ENCODE results near the gene ZNF333. TPM values are rescaled to one million over a fixed set of nuclear protein-coding genes. Genes with fewer than 3 reads are reported as not detected.

Gene ZNF333
- total and polyA plus RNA-seq, 7 experiments from 2014 or later = 9.1 to 56.3 (median 22.4) TPM

DNA sequence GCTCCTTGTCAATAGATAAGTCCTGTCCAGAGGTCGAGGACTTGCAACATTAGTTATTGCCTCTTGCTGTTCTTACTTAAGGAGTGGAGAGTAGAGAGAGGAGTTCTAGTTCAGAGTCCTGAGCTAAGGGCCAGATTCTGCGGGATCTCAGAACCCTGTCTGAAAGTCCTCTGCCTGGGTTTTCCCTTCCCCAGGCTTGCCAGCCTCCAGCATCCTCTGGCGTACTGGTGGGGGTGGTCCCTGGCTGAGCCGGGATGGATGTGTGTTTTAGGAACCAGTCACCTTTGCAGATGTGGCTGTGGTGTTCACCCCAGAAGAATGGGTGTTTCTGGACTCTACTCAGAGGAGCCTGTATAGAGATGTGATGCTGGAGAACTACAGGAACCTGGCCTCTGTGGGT lies 26.0 kb downstream of the ZNF333 start:
- Histone ChIP-seq H3K4me1 (ENCODE audit: control insufficient read depth in 2 of 2, insufficient read depth in 2 of 2, low read length in 2 of 2) (no peaks in the 10 kb centered on the region), H3K27me3 (ENCODE audit: control insufficient read depth in 2 of 2, insufficient read depth in 2 of 2, low read length in 2 of 2) (no peaks in the 10 kb centered on the region), H3K27ac (ENCODE audit: low read depth, low read length) (no peak overlapping the region), H3K9me3 (ENCODE audit: control insufficient read depth in 2 of 3, low read length in 3 of 3) (peaks cover 0 to 74% (median 25%) of the 10 kb centered on the region in 3 experiments), H3K36me3 (ENCODE audit: control insufficient read depth in 2 of 3, insufficient read depth in 3 of 3, low read length in 3 of 3) (peaks cover 21 to 91% (median 40%) of the 10 kb centered on the region in 3 experiments), H3K4me3 (ENCODE audit: low read length) (no peak overlapping the region)
- ATAC-seq (no peak), DNase-seq (no peak)
- ChIA-PET POLR2A (no interaction called here), CTCF (no interaction called here)
- peaks cover 72 to 99% (median 96%) of the 10 kb centered on the region in 5 donors for H3K36me3 Mint-ChIP-seq
- H3K9me3 Mint-ChIP-seq = peaks cover 24 to 98% (median 68%) of the 10 kb centered on the region in 11 donors
- no peaks in the 10 kb centered on the region for H3K27me3 Mint-ChIP-seq
- no peak overlapping the region for H3K27ac Mint-ChIP-seq
- no peak overlapping the region for H3K4me3 Mint-ChIP-seq
- H3K4me1 Mint-ChIP-seq = peaks cover 0 to 7% (median 0%) of the 10 kb centered on the region in 7 donors
- intact Hi-C loops (cut with micrococcal nuclease) = no loop called here

DNA sequence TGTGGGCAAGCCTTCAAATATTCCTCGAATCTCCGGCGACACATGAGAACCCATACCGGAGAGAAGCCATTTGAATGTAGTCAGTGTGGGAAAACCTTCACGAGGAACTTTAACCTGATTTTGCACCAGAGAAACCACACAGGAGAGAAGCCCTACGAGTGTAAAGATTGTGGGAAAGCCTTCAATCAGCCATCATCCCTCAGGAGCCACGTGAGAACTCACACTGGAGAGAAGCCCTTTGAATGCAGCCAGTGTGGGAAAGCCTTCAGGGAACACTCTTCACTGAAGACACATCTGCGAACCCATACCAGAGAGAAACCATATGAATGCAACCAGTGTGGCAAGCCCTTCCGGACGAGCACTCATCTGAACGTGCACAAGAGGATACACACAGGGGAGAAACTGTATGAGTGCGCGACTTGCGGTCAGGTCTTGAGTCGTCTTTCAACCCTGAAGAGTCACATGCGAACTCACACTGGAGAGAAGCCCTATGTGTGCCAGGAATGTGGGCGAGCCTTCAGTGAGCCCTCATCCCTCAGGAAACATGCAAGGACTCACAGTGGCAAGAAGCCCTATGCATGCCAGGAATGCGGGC lies 28.8 kb downstream of the ZNF333 start:
- Histone ChIP-seq H3K27ac (ENCODE audit: low read depth, low read length) (no peak overlapping the region), H3K4me1 (ENCODE audit: control insufficient read depth in 2 of 2, insufficient read depth in 2 of 2, low read length in 2 of 2) (no peaks in the 10 kb centered on the region), H3K9me3 (ENCODE audit: control insufficient read depth in 2 of 3, low read length in 3 of 3) (peaks cover 0 to 87% (median 25%) of the 10 kb centered on the region in 3 experiments), H3K4me3 (ENCODE audit: low read length) (no peak overlapping the region), H3K36me3 (ENCODE audit: control insufficient read depth in 2 of 3, insufficient read depth in 3 of 3, low read length in 3 of 3) (peaks cover 21 to 66% (median 28%) of the 10 kb centered on the region in 3 experiments), H3K27me3 (ENCODE audit: control insufficient read depth in 2 of 2, insufficient read depth in 2 of 2, low read length in 2 of 2) (no peaks in the 10 kb centered on the region)
- Mint-ChIP-seq H3K27me3 (no peaks in the 10 kb centered on the region), H3K4me3 (no peak overlapping the region), H3K9me3 (peaks cover 18 to 99% (median 77%) of the 10 kb centered on the region in 11 donors), H3K36me3 (peaks cover 68 to 97% (median 90%) of the 10 kb centered on the region in 5 donors), H3K4me1 (peaks cover 0 to 1% (median 0%) of the 10 kb centered on the region in 7 donors), H3K27ac (no peak overlapping the region)
- ChIA-PET CTCF (no interaction called here), POLR2A (no interaction called here)
- DNase-seq (no peak), ATAC-seq (no peak)
- intact Hi-C loops (cut with micrococcal nuclease) = no loop called here

DNA sequence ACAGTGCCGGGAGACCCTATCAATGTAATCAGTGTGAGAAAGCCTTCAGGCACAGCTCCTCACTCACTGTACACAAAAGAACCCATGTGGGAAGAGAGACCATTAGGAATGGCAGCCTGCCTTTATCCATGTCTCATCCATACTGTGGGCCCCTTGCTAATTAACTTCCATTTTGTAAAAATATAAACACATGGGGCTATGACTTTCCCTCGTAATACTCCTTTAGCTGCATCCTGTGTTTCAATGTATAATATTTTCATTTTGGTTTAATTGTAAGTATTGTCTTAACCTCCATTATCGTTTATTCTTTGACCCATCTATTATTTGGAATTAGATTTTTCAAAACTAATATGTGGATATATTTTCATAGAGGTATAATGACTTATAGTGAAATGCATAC lies 29.3 kb downstream of the ZNF333 start:
- Histone ChIP-seq H3K9me3 (ENCODE audit: control insufficient read depth in 2 of 3, low read length in 3 of 3) (peaks cover 0 to 93% (median 25%) of the 10 kb centered on the region in 3 experiments), H3K4me1 (ENCODE audit: control insufficient read depth in 2 of 2, insufficient read depth in 2 of 2, low read length in 2 of 2) (no peaks in the 10 kb centered on the region), H3K4me3 (ENCODE audit: low read length) (no peak overlapping the region), H3K27me3 (ENCODE audit: control insufficient read depth in 2 of 2, insufficient read depth in 2 of 2, low read length in 2 of 2) (no peaks in the 10 kb centered on the region), H3K27ac (ENCODE audit: low read depth, low read length) (no peak overlapping the region), H3K36me3 (ENCODE audit: control insufficient read depth in 2 of 3, insufficient read depth in 3 of 3, low read length in 3 of 3) (peaks cover 21 to 61% (median 28%) of the 10 kb centered on the region in 3 experiments)
- intact Hi-C loops (cut with micrococcal nuclease) = no loop called here
- ChIA-PET POLR2A (no interaction called here), CTCF (no interaction called here)
- H3K4me3 Mint-ChIP-seq = no peak overlapping the region
- no peak overlapping the region for H3K27ac Mint-ChIP-seq
- DNase-seq (no peak), ATAC-seq (no peak)
- peaks cover 0 to 1% (median 0%) of the 10 kb centered on the region in 7 donors for H3K4me1 Mint-ChIP-seq
- peaks cover 18 to 99% (median 78%) of the 10 kb centered on the region in 11 donors for H3K9me3 Mint-ChIP-seq
- peaks cover 67 to 95% (median 88%) of the 10 kb centered on the region in 5 donors for H3K36me3 Mint-ChIP-seq
- no peaks in the 10 kb centered on the region for H3K27me3 Mint-ChIP-seq

DNA sequence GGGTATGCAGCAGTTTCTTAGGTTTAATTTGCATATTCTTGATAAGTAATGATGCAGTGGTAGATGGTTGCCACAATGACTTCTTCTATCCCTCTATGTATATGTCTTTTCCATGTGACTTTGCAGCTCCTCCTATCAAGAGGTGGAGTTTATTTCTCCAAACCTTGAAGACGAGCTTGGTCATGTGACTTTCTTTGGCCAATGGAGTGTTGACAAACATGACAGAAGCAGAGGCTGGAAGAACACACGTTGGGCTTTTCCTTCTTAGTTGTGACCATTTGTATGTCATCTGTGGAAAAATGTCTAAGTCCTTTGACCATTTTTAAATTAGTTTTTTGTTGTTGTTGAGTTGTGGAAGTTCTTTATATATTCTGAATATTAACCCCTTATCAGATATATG lies 32.3 kb downstream of the ZNF333 start:
- peaks cover 15 to 31% (median 16%) of the 10 kb centered on the region in 3 experiments for H3K36me3 ChIP-seq (ENCODE audit: control insufficient read depth in 2 of 3, insufficient read depth in 3 of 3, low read length in 3 of 3)
- no peaks in the 10 kb centered on the region for H3K27me3 ChIP-seq (ENCODE audit: control insufficient read depth in 2 of 2, insufficient read depth in 2 of 2, low read length in 2 of 2)
- H3K4me3 Mint-ChIP-seq = no peak overlapping the region
- H3K27ac Mint-ChIP-seq = no peak overlapping the region
- peaks cover 0 to 1% (median 0%) of the 10 kb centered on the region in 7 donors for H3K4me1 Mint-ChIP-seq
- H3K9me3 Mint-ChIP-seq = peaks cover 22 to 99% (median 71%) of the 10 kb centered on the region in 11 donors
- H3K27me3 Mint-ChIP-seq = no peaks in the 10 kb centered on the region
- DNase-seq = no peak
- peaks cover 46 to 76% (median 71%) of the 10 kb centered on the region in 5 donors for H3K36me3 Mint-ChIP-seq
- H3K4me3 ChIP-seq (ENCODE audit: low read length) = no peak overlapping the region
- POLR2A ChIA-PET = no interaction called here
- ATAC-seq = no peak
- intact Hi-C loops (cut with micrococcal nuclease) = no loop called here
- CTCF ChIA-PET = no interaction called here
- no peak overlapping the region for H3K27ac ChIP-seq (ENCODE audit: low read depth, low read length)
- no peaks in the 10 kb centered on the region for H3K4me1 ChIP-seq (ENCODE audit: control insufficient read depth in 2 of 2, insufficient read depth in 2 of 2, low read length in 2 of 2)
- peaks cover 0 to 89% (median 23%) of the 10 kb centered on the region in 3 experiments for H3K9me3 ChIP-seq (ENCODE audit: control insufficient read depth in 2 of 3, low read length in 3 of 3)

DNA sequence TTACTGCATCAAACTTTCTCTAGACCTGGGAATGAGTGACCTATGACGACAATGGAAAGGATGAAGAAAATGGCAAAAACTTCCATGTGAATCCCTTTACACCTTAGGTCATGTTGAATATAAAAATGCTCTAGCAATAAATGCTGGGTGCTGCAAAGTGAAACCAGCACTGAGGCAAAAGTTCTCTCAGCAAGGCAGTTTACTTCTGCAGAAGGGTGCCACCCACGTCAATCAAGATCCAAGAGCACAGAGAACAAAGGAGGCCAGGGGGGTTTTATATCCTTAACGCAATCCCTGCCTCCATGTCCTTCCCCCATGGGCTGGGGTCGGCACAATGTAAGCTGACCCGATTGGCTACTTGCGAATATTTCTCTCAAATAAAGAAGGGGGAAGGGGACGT lies 38.7 kb downstream of the ZNF333 start:
- no peak for ATAC-seq
- H3K4me1 Mint-ChIP-seq = no peaks in the 10 kb centered on the region
- peaks cover 0 to 9% (median 6%) of the 10 kb centered on the region in 5 donors for H3K27me3 Mint-ChIP-seq
- H3K4me1 ChIP-seq (ENCODE audit: control insufficient read depth in 2 of 2, insufficient read depth in 2 of 2, low read length in 2 of 2) = no peaks in the 10 kb centered on the region
- no peaks in the 10 kb centered on the region for H3K36me3 ChIP-seq (ENCODE audit: control insufficient read depth in 2 of 3, insufficient read depth in 3 of 3, low read length in 3 of 3)
- H3K27me3 ChIP-seq (ENCODE audit: control insufficient read depth in 2 of 2, insufficient read depth in 2 of 2, low read length in 2 of 2) = no peaks in the 10 kb centered on the region
- POLR2A ChIA-PET = no interaction called here
- peak overlapping the region in 1 of 9 donors; percentile 30 for H3K27ac Mint-ChIP-seq
- peaks cover 25 to 83% (median 54%) of the 10 kb centered on the region in 11 donors for H3K9me3 Mint-ChIP-seq
- CTCF ChIA-PET = interaction anchor here (0.6 kb wide), 1 partner anchor 531 kb away, joined by 3 read pairs; no protein-coding TSS in a partner anchor
- DNase-seq = no peak
- H3K27ac ChIP-seq (ENCODE audit: low read depth, low read length) = no peak overlapping the region
- H3K9me3 ChIP-seq (ENCODE audit: control insufficient read depth in 2 of 3, low read length in 3 of 3) = peaks cover 0 to 58% (median 5%) of the 10 kb centered on the region in 3 experiments
- H3K4me3 Mint-ChIP-seq = no peak overlapping the region
- intact Hi-C loops (cut with micrococcal nuclease) = no loop called here
- H3K4me3 ChIP-seq (ENCODE audit: low read length) = no peak overlapping the region
- H3K36me3 Mint-ChIP-seq = peaks cover 6 to 38% (median 27%) of the 10 kb centered on the region in 5 donors

DNA sequence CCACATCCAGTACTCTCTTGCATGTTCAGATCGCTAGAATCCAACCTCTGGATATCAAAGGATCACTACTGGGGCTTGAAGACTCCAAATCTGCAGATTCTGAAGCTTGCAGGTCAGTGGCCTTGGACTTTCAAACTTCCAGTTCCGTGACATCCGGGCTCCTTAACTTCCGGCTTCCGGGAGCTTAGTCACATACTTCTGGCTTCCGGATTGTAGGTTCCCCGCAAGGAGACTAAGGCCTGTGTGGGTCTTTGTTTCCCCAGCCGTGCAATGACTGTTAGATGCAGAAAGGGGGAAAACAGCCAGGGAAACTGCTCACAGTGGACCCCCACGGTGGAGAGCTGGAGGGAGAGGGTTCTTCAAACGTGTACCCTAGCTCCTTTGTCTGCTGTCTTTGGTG lies 41.4 kb downstream of the ZNF333 start:
- ATAC-seq (no peak), DNase-seq (no peak)
- peaks cover 17 to 57% (median 33%) of the 10 kb centered on the region in 11 donors for H3K9me3 Mint-ChIP-seq
- no peak overlapping the region for H3K27ac Mint-ChIP-seq
- Histone ChIP-seq H3K27me3 (ENCODE audit: control insufficient read depth in 2 of 2, insufficient read depth in 2 of 2, low read length in 2 of 2) (no peaks in the 10 kb centered on the region), H3K27ac (ENCODE audit: low read depth, low read length) (no peak overlapping the region), H3K36me3 (ENCODE audit: control insufficient read depth in 2 of 3, insufficient read depth in 3 of 3, low read length in 3 of 3) (no peaks in the 10 kb centered on the region), H3K9me3 (ENCODE audit: control insufficient read depth in 2 of 3, low read length in 3 of 3) (peaks cover 0 to 34% (median 5%) of the 10 kb centered on the region in 3 experiments), H3K4me1 (ENCODE audit: control insufficient read depth in 2 of 2, insufficient read depth in 2 of 2, low read length in 2 of 2) (no peaks in the 10 kb centered on the region), H3K4me3 (ENCODE audit: low read length) (no peak overlapping the region)
- ChIA-PET CTCF (no interaction called here), POLR2A (no interaction called here)
- H3K36me3 Mint-ChIP-seq = peaks cover 0 to 23% (median 16%) of the 10 kb centered on the region in 5 donors
- peaks cover 0 to 15% (median 6%) of the 10 kb centered on the region in 5 donors for H3K27me3 Mint-ChIP-seq
- intact Hi-C loops (cut with micrococcal nuclease) = no loop called here
- no peaks in the 10 kb centered on the region for H3K4me1 Mint-ChIP-seq
- H3K4me3 Mint-ChIP-seq = no peak overlapping the region

DNA sequence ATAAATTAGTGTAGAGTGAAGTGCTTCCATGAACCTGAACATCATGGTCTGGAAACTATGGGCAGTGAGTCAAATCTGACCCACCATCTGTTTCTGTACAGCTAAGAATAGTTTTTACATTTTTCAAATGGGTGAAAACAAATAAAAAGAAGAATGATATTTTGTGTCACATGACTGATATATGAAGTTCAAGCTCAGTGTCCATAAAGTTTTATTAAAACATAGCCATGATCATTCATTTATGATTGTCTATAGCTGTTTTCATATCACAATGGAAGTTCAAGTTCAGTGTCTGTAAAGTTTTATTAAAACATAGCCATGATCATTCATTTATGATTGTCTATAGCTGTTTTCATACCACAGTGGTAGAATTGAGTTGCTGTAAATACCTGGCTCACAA lies 42.7 kb downstream of the ZNF333 start:
- no peaks in the 10 kb centered on the region for H3K4me1 Mint-ChIP-seq
- H3K36me3 Mint-ChIP-seq = peaks cover 0 to 18% (median 10%) of the 10 kb centered on the region in 5 donors
- H3K27ac ChIP-seq (ENCODE audit: low read depth, low read length) = no peak overlapping the region
- CTCF ChIA-PET = no interaction called here
- no peak overlapping the region for H3K4me3 ChIP-seq (ENCODE audit: low read length)
- intact Hi-C loops (cut with micrococcal nuclease) = no loop called here
- peaks cover 0 to 15% (median 6%) of the 10 kb centered on the region in 5 donors for H3K27me3 Mint-ChIP-seq
- no peak overlapping the region for H3K27ac Mint-ChIP-seq
- no peaks in the 10 kb centered on the region for H3K4me1 ChIP-seq (ENCODE audit: control insufficient read depth in 2 of 2, insufficient read depth in 2 of 2, low read length in 2 of 2)
- no peaks in the 10 kb centered on the region for H3K27me3 ChIP-seq (ENCODE audit: control insufficient read depth in 2 of 2, insufficient read depth in 2 of 2, low read length in 2 of 2)
- DNase-seq (no peak), ATAC-seq (no peak)
- H3K9me3 ChIP-seq (ENCODE audit: control insufficient read depth in 2 of 3, low read length in 3 of 3) = peaks cover 0 to 23% (median 5%) of the 10 kb centered on the region in 3 experiments
- H3K36me3 ChIP-seq (ENCODE audit: control insufficient read depth in 2 of 3, insufficient read depth in 3 of 3, low read length in 3 of 3) = no peaks in the 10 kb centered on the region
- H3K9me3 Mint-ChIP-seq = peaks cover 11 to 44% (median 27%) of the 10 kb centered on the region in 11 donors
- POLR2A ChIA-PET = no interaction called here
- no peak overlapping the region for H3K4me3 Mint-ChIP-seq

Measured in naive thymus-derived CD4-positive, alpha-beta T cell (primary cell).